ENCODE results near the gene ATIC.
A peak's percentile ranks its signal among the peaks of the same experiment; 100 is the strongest.
"Not testable (repeated sequence)": the region's sequence is repeated elsewhere in the genome, so short reads cannot be mapped to it uniquely, and the experiment has no call there.

The ATIC gene

DNA sequence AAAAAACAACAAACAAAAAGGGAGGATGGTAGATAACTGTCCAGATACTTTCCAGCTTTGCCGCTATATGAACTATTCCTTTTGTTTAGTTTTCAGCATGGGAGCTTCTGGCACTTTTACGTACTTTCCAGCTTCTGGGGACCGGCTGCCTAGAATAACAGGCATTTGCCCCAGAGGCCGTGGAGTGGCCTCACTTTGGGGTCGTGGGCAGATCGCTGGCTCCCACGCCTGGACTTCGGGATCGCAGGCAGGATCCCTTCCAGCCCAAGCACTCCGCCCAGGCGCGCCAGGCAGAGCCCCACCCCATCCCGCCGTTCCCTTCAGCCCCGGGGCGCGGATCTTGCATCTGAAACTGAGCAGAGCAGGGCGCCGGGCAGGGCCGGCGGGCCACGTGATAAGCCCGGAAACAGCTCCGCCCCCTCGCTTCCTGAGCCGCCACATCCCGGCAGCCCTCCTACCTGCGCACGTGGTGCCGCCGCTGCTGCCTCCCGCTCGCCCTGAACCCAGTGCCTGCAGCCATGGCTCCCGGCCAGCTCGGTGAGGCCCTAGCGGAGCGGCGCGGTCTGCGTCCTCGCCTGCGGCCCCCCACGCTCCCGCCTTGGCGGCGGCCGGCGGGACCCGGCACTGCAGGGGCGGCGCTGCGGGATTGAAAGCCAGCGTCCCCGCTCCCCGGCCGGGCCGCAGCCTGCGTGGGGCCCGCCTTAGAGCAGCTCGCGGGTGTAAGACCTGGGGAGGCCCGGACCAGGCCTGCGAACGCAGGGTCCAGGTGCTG lies at the start of gene ATIC:
Gene ATIC, plus strand, starts transcription at position 435 of the 772 bp plus-strand sequence. Its CDS starts 84 bp downstream, at position 519.
- DNase-seq (ENCODE audit: low read depth) = peak; percentile 70

GRCh38 chr2:215262303-215262702 lies 49.6 kb upstream of the ATIC start:
- no peak for DNase-seq (ENCODE audit: low read depth)

GRCh38 chr2:215262741-215263362 lies 49.0 kb upstream of the ATIC start:
- no peak for DNase-seq (ENCODE audit: low read depth)

GRCh38 chr2:215264374-215264773 lies 47.5 kb upstream of the ATIC start:
- no peak for DNase-seq (ENCODE audit: low read depth)

DNA sequence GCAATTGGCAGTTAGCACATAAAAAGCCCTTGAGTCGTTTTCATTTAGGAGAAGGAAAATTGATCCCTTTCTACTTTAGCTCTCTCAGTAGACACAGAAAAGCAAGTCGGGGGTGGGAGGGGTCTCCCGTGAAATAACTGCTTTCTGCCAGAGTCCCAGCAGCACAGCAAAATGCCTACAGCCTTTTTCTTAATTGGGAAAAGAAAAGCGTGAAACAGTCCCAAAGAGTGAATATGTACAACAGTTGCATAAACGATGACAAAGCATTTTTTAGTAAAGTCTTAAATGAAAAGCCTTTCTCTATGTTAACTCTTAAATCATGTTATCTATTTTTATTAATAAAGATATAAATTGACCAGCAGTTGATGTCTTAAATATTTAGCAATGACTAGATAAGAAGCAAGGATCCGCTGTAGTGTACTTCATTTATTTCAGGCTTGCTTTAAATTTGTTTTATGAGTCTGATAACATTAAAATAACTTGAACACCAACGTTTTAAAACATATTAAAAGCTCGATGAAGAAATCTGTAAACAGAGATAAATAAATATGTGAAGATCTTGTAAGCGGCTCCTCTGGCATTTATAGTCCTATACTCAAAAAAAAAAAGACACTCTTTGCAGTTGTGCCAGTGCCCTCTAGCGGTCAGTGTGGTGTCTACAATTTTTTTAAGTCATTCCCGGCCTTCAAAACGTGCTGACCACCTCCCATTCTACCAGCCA lies 42.3 kb upstream of the ATIC start:
- DNase-seq (ENCODE audit: low read depth) = peak; percentile 60

GRCh38 chr2:215270118-215270451 lies 41.8 kb upstream of the ATIC start:
- DNase-seq (ENCODE audit: low read depth) = no peak

GRCh38 chr2:215271446-215271845 lies 40.4 kb upstream of the ATIC start:
- no peak for DNase-seq (ENCODE audit: low read depth)

DNA sequence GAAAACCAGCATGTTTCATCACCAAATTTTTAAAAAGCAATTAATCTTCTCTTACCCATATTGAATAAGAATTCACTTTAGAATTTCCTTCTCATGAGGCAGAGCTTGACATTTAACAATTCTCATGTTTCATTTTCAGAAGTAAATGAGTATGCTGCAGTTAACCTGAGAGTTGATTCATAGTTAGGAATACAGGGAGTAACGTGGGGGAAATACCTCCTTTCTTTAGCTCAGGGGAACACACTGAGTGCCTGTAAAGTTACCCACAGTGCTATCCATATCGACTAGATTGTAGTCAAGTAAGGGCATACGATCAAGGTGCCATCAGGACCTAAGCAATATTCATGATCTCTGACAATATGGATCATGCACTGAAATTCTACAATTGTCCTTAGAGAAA lies 38.9 kb upstream of the ATIC start:
- no peak for DNase-seq (ENCODE audit: low read depth)

DNA sequence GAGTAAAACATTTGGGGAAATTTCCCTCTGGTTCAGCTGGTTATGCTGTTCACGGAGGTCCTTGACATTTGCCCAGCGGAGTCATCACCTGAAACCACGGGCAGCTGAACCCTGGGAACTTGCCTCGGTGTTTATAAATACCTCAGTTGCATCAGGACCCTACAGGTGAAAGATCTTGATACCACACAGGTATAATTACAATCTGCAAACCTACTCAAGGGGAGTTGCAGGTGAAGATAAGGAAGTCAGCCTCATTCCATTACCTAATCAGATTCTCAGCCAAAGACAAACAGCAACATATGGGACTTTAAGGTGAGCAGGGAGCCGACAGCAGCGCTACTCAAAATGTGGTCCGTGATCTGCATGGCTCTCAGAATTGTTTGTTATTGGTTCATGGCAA lies 37.0 kb upstream of the ATIC start:
- DNase-seq (ENCODE audit: low read depth) = no peak

GRCh38 chr2:215275824-215276223 lies 36.0 kb upstream of the ATIC start:
- DNase-seq (ENCODE audit: low read depth) = no peak

- DNase-seq (ENCODE audit: low read depth) = no peak
These were observed 33.9 kb upstream of the ATIC start for GRCh38 chr2:215277944-215278343.

DNA sequence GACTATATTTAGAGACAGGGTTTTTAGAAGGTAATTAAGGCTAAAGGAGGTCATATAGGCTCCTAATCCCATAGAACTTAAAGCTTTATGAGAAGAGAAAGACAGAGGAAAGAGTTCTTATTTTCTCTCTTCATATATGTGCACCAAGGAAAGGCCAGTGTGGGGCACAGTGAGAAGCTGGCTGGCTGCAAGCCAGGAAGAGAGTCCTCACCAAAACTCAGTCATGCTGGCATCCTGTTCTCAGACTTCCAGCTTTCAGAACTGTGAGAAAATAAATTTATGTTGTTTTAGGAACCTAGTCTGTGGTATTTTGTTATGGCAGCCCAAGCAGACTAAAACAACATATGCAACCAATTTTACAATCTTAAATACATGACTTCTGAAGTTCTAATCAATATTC lies 31.5 kb upstream of the ATIC start:
- DNase-seq (ENCODE audit: low read depth) = no peak

DNA sequence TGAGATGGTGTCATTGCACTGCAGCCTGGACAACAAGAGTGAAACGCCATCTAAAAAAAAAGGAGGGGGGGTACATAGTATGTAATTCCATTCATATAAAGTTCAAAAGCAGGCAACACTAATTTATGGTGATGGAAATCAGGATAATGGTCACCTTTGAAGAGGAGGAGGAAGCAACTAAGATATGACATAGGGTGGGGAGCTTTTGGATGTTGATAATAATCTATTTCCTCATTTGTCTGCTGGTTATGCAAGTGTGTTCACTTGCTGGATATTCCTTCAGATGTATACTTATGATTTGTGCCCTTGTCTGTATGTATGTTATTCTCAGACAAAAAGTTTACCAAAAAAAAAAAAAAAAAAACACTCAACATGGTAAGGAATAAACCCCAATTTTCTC lies 28.6 kb upstream of the ATIC start:
- DNase-seq (ENCODE audit: low read depth) = no peak

- no peak for DNase-seq (ENCODE audit: low read depth)
These were observed 25.6 kb upstream of the ATIC start for GRCh38 chr2:215286309-215286708.

DNA sequence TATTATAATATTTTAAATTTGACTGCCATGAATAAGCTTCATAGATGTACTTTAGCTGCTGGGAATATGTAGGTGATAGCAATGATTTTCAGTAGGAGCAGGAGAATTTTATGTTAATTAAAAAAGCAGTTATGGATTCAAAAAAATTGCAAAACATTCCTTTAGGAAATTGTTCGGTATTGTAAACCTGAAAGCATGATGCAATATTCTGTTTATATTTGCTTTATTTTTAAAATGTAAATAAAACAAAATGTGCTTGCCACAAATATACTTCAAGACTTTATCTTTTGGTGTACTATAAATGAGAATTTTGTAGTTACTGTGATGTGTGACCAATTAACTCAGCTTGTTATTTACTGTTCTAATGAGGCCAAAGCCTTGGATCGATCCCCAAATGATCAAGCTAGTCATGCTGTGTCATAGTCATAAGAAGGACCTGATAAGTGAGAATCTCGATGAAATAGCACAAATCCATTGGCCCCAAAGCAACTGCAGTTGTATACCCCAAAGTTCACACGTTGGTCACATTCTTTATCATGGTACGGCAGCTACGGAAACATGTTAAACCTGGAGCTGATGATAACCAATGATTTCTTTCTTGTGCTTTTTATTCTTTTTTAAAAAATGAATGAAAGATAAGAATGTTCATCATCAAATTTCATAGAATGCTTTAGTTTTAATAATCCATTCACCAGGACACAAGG lies 23.6 kb upstream of the ATIC start:
- no peak for DNase-seq (ENCODE audit: low read depth)

DNA sequence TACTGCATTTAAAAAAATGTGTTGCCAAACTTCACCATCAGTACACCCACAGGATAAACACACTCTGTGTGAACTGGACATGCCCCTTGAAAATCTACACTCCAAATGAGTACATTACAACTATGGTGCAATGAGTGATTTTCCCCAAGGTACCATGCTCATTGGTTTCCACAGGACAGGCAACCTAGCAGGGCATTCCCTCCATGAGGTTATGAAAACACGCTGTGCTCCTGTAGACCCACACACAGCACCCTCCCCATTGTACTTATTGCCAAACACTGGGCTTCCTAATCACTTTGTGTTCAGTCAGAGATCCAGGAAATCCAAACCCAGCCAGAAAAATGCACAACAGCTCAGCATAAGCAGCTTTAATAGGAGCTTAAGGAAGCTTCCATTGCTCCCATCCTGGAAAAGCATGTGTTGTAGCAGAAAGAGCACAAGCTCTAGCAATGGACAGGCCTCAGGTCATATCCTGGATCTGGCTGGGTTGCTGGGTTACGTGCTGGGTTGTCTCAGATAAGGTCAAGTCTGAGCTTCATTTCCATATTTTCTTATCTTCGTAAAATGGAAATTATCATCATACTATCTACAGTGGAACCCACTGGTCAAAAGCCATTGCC lies 20.8 kb upstream of the ATIC start:
- DNase-seq (ENCODE audit: low read depth) = no peak

GRCh38 chr2:215293879-215294278 lies 18.0 kb upstream of the ATIC start:
- DNase-seq (ENCODE audit: low read depth) = no peak

DNA sequence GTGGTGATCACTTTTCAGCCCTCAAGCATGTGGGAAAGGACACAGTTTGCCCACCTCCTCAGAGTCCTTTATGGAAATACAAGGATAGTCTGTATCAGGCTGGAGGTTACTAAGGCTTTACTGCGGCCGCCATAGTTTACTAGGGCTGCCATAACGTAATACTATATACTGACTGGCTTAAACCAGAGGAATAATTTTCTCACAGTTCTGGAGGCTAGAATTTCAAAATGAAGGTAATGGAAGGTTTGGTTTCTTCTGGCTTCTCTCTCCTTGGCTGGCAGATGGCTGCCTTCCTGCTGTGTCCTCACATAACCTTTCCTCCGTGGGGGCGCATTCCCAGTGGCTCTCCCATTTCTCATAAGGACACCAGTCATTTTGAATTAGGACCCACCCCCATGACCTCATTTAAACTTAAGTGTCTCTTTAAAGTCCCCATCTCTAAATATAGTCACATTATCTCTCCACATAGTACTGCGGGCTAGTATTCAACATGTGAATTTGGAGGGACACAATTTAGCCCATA lies 12.5 kb upstream of the ATIC start:
- no peak for DNase-seq (ENCODE audit: low read depth)

DNA sequence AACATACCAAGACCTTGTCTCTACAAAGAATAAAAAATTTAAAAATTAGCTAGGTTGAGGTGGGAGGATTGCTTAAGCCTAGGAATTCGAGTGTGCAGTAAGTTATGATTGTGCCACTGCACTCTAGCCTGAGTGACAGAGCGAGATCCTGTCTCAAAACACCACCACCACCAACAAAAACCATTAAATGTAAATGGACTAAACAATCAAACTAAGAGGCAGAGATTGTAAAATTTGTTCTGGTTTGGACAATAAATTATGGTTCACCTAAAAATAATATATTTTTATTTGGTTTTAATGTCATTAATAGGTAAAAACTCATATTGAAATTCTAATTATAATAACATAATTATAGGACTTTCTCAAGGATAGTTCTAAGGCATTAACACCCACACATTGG lies 9.9 kb upstream of the ATIC start:
- no peak for DNase-seq (ENCODE audit: low read depth)

DNA sequence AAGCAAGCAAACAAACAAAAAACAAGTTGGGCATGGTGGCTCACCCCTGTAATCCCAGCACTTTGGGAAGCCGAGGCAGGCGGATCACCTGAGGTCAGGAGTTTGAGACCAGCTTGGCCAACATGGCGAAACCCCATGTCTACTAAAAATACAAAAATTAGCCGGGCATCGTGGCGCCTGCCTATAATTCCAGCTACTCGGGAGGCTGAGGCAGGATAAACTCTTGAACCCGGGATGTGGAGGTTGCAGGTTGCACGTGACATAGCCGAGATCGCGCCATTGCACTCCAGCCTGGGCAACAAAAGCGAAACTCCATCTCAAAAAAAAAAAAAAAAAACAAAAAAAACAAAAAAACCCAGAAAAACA lies 617 bp upstream of the ATIC start:
- DNase-seq (ENCODE audit: low read depth) = not testable (repeated sequence)

- DNase-seq (ENCODE audit: low read depth) = no peak
These were observed 1.4 kb downstream of the ATIC start for GRCh38 chr2:215313255-215313613.

DNA sequence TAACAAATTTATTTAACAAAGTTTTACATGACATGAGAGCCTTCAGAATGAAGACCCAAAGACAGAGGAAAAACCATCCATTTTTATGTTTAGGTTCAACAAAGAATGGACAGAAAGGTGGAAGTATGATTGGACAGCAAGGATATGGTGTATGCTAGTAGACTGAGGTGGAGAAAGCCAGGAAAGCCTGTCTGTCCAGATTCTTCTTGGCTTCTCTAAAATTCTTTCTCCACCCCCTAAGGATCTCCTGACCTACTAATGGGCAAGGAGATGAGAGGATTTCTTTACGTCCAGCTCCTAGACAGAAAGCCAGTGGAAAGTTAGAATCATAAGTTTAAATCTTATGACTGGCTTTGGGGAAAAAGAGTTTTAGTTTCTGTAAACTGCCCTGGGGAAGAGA lies 3.0 kb downstream of the ATIC start:
- no peak for DNase-seq (ENCODE audit: low read depth)

Measured in CMK (cell line).